Testis (tissue), 3 donors: Measurements from ENCODE around the gene DNAJC18. TPM values are rescaled to one million over a fixed set of nuclear protein-coding genes. Genes with fewer than 3 reads are reported as not detected.
"Not testable (repeated sequence)": the region's sequence is repeated elsewhere in the genome, so short reads cannot be mapped to it uniquely, and the experiment has no call there.

Source experiments
- DNase-seq: peaks from one replicate; pipeline ENCODE4 v3.0.0-alpha.2; 2019
- H3K27ac ChIP-seq, 2 donors: fragments of 200-600 bp; sonication (generic); one replicate each; pipeline ENCODE4 v1.5.1; 2019
- H3K27me3 ChIP-seq: fragments of 200-600 bp; sonication (generic); one replicate; pipeline ENCODE4 v1.5.1; 2019
- H3K36me3 ChIP-seq: fragments of 200-600 bp; sonication (generic); one replicate; pipeline ENCODE4 v1.5.1; 2017; ENCODE audit warnings: low read depth; ENCODE audit errors: missing control alignments
- H3K4me1 ChIP-seq: fragments of 200-600 bp; sonication (generic); one replicate; pipeline ENCODE4 v1.5.1; 2019
- H3K4me3 ChIP-seq, 2 donors: fragments of 200-600 bp; sonication (generic); one replicate each; pipeline ENCODE4 v1.5.1; 2017 to 2019
- H3K9me3 ChIP-seq: fragments of 200-600 bp; sonication (generic); one replicate; pipeline ENCODE4 v1.5.1; 2017
- CTCF ChIP-seq, 3 experiments: fragments of 450-650 bp in 2 of 3; fragments of 200-600 bp in 1 of 3; sonication (generic) in 1 of 3; IDR thresholded peaks; one replicate each; pipeline ENCODE4 v1.5.1; 2016 to 2019; ENCODE audit warnings: antibody characterized with exemption in 3 of 3, mild to moderate bottlenecking in 2 of 3, moderate library complexity in 1 of 3
- POLR2A ChIP-seq: fragments of 450-650 bp; IDR thresholded peaks from one replicate; pipeline ENCODE4 v1.6.1; 2017; ENCODE audit warnings: antibody characterized with exemption, mild to moderate bottlenecking, moderate library complexity
- WGBS, 2 donors: methylation state at CpG; one replicate each; pipeline ENCODE4 v1.1.5; 2018; 5-methylcytosine and 5-hydroxymethylcytosine counted together
- intact Hi-C: fragments of 100-400 bp; cut with DNase I; formaldehyde crosslinking; loops from one replicate; pipeline ENCODE4 v1.15.1; 2023; ENCODE audit warnings: low total_unique reads
- polyA plus RNA-seq: library from polyadenylated mRNA; stranded (reverse); fragments of 350-450 nt; fragmentation: Illumina TruSeq; extraction: RNeasy Lipid Tissue Mini Kit (QIAGEN cat#74804); gene quantifications from one replicate; pipeline ENCODE4 v1.2.3, GENCODE V29; 2014; ENCODE audit warnings: low read depth, low replicate concordance; ENCODE audit not compliant: insufficient read depth
- total RNA-seq, 2 donors: library from RNA; depleted of rRNA; stranded (reverse); fragments of >200 nt; gene quantifications; one replicate each; pipeline ENCODE4 v1.2.3, GENCODE V29; 2016

DNAJC18 gene
- total and polyA plus RNA-seq, 3 donors from 2014 or later, result 45.0 to 283 (median 98.3) TPM

GRCh38 chr5:139410993-139411828 lies 28.1 kb downstream of the DNAJC18 start:
- Histone ChIP-seq H3K9me3 (no peaks in the 10 kb centered on the region), H3K27me3 (no peaks in the 10 kb centered on the region), H3K27ac (no peak overlapping the region), H3K4me3 (no peak overlapping the region), H3K36me3 (no peaks in the 10 kb centered on the region), H3K4me1 (peaks cover 3% of the 10 kb centered on the region)
- no peak for TF ChIP-seq POLR2A
- no peak for TF ChIP-seq CTCF (IDR thresholded peaks at IDR 0.05)
- intact Hi-C loops, result no loop called here
- no peak for DNase-seq
- 87 to 88% methylated on average over 17 of the region's 17 CpGs for WGBS, 2 donors

- WGBS, 2 donors, result 69 to 83% methylated on average over 6 of the region's 6 CpGs
- Histone ChIP-seq H3K36me3 (no peaks in the 10 kb centered on the region), H3K27me3 (no peaks in the 10 kb centered on the region), H3K9me3 (no peaks in the 10 kb centered on the region), H3K27ac (no peak overlapping the region), H3K4me1 (peaks cover 3% of the 10 kb centered on the region), H3K4me3 (no peak overlapping the region)
- TF ChIP-seq CTCF (IDR thresholded peaks at IDR 0.05), result no peak
- no peak for TF ChIP-seq POLR2A
- DNase-seq, result no peak
- intact Hi-C loops, result no loop called here
Observed at GRCh38 chr5:139410121-139410992, 29.0 kb downstream of the DNAJC18 start.

- H3K36me3 ChIP-seq, H3K4me1 ChIP-seq, H3K4me3 ChIP-seq, H3K9me3 ChIP-seq, H3K27ac ChIP-seq, DNase-seq, intact Hi-C loops, H3K27me3 ChIP-seq: not testable (repeated sequence)
- WGBS, 2 donors, result 86 to 90% methylated on average over 4 to 5 of the region's 5 CpGs
Observed at GRCh38 chr5:139409116-139409515, 30.2 kb downstream of the DNAJC18 start.

- no peak for DNase-seq
- no peaks in the 10 kb centered on the region for H3K36me3 ChIP-seq
- H3K27me3 ChIP-seq, result no peaks in the 10 kb centered on the region
- WGBS, 2 donors, result 87 to 94% methylated on average over 7 of the region's 7 CpGs
- no peak overlapping the region for H3K4me3 ChIP-seq
- TF ChIP-seq CTCF (IDR thresholded peaks at IDR 0.05) (no peak), POLR2A (no peak)
- H3K9me3 ChIP-seq, result no peaks in the 10 kb centered on the region
- intact Hi-C loops, result no loop called here
- H3K27ac ChIP-seq, result no peak overlapping the region
- H3K4me1 ChIP-seq, result no peaks in the 10 kb centered on the region
Observed at GRCh38 chr5:139408191-139408590, 31.1 kb downstream of the DNAJC18 start.

GRCh38 chr5:139407517-139407916 lies 31.8 kb downstream of the DNAJC18 start:
- Histone ChIP-seq H3K4me3 (no peak overlapping the region), H3K36me3 (no peaks in the 10 kb centered on the region), H3K9me3 (no peaks in the 10 kb centered on the region), H3K4me1 (no peaks in the 10 kb centered on the region), H3K27me3 (no peaks in the 10 kb centered on the region), H3K27ac (no peak overlapping the region)
- intact Hi-C loops, result no loop called here
- DNase-seq, result no peak
- TF ChIP-seq POLR2A, result no peak
- no peak for TF ChIP-seq CTCF (IDR thresholded peaks at IDR 0.05)
